Ishikawa (cell line): ENCODE data around the gene SEMG2.

Experiments
- CEBPB ChIP-seq: IDR thresholded peaks from 2 replicates; pipeline ENCODE4 v1.6.1; 2012
- EGR1 ChIP-seq: IDR thresholded peaks from 2 replicates; pipeline ENCODE4 v1.6.1; 2012
- EP300 ChIP-seq: IDR thresholded peaks from 2 replicates; pipeline ENCODE4 v1.6.1; 2012; ENCODE audit warnings: borderline replicate concordance
- FOXM1 ChIP-seq: IDR thresholded peaks from 2 replicates; pipeline ENCODE4 v1.6.1; 2012; ENCODE audit warnings: low read depth, borderline replicate concordance
- MAX ChIP-seq: IDR thresholded peaks from 2 replicates; pipeline ENCODE4 v1.6.1; 2012
- NFIC ChIP-seq: IDR thresholded peaks from 2 replicates; pipeline ENCODE4 v1.6.1; 2012
- RAD21 ChIP-seq: IDR thresholded peaks from 2 replicates; pipeline ENCODE4 v1.6.1; 2012; ENCODE audit warnings: low read depth
- REST ChIP-seq: IDR thresholded peaks from 2 replicates; pipeline ENCODE4 v1.6.1; 2012; ENCODE audit warnings: low read depth, mild to moderate bottlenecking
- TAF1 ChIP-seq: IDR thresholded peaks from 2 replicates; pipeline ENCODE4 v1.6.1; 2012; ENCODE audit warnings: low read depth, mild to moderate bottlenecking
- TCF12 ChIP-seq: IDR thresholded peaks from 2 replicates; pipeline ENCODE4 v1.6.1; 2012; ENCODE audit warnings: low read depth
- TEAD4 ChIP-seq: IDR thresholded peaks from 2 replicates; pipeline ENCODE4 v1.6.1; 2012
- USF1 ChIP-seq: IDR thresholded peaks from 2 replicates; pipeline ENCODE4 v1.6.1; 2012
- YY1 ChIP-seq: IDR thresholded peaks from 2 replicates; pipeline ENCODE4 v1.6.1; 2012; ENCODE audit warnings: low read depth

GRCh38 chr20:45179166-45179565, 42.0 kb upstream of the SEMG2 start:
- no peak for TF ChIP-seq REST
- TF ChIP-seq MAX: no peak
- no peak for TF ChIP-seq EP300
- no peak for TF ChIP-seq RAD21
- TF ChIP-seq TAF1: no peak
- no peak for TF ChIP-seq NFIC
- no peak for TF ChIP-seq CEBPB
- no peak for TF ChIP-seq FOXM1
- no peak for TF ChIP-seq YY1
- no peak for TF ChIP-seq TCF12
- TF ChIP-seq TEAD4: no peak
- TF ChIP-seq EGR1: no peak
- no peak for TF ChIP-seq USF1
